A673 (cell line): ENCODE results near the gene FBN3.

ENCODE experiments used
- EZH2 ChIP-seq: fragments of 200-600 bp; sonication (generic); IDR thresholded peaks from 2 replicates; pipeline ENCODE4 v1.6.1; 2017; ENCODE audit warnings: borderline replicate concordance, low read depth, mild to moderate bottlenecking, mixed read lengths, antibody characterized with exemption, low read length; ENCODE audit not compliant: poor library complexity, severe bottlenecking
- TF ChIP-seq, protein P1 (sequence below): fragments of 300-800, 200-600 bp; sonication (generic); conservative IDR thresholded peaks from 2 replicates; pipeline ENCODE4 v1.5.1; 2017; ENCODE audit warnings: low read depth, mild to moderate bottlenecking, antibody characterized with exemption, low read length, moderate library complexity, mixed read lengths

DNA sequence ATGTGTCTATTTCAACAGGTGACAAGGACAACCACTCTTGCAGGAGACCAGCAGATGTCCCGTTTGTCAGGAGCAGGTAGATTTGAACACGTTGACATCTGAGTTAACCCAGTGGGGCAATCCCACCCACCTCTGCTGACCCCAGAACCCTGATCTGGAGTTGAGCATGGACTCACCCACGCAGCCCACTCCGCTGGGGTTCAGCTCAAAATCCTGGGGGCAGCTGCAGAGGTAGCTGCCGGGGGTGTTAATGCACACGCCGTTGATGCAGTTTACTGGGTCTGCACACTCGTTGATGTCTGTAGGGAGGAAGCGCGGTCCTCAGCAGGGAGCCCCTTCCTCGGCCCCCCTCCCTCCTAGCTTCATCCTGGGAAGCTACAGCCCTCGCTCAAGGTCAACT lies 39.9 kb downstream of the FBN3 start:
- TF ChIP-seq, protein P1, sequence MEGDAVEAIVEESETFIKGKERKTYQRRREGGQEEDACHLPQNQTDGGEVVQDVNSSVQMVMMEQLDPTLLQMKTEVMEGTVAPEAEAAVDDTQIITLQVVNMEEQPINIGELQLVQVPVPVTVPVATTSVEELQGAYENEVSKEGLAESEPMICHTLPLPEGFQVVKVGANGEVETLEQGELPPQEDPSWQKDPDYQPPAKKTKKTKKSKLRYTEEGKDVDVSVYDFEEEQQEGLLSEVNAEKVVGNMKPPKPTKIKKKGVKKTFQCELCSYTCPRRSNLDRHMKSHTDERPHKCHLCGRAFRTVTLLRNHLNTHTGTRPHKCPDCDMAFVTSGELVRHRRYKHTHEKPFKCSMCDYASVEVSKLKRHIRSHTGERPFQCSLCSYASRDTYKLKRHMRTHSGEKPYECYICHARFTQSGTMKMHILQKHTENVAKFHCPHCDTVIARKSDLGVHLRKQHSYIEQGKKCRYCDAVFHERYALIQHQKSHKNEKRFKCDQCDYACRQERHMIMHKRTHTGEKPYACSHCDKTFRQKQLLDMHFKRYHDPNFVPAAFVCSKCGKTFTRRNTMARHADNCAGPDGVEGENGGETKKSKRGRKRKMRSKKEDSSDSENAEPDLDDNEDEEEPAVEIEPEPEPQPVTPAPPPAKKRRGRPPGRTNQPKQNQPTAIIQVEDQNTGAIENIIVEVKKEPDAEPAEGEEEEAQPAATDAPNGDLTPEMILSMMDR: no peak
- TF ChIP-seq EZH2: no peak
